Umbilical cord (tissue), 2 donors: ENCODE results near the gene PPM1H. TPM values are rescaled to one million over a fixed set of nuclear protein-coding genes. Genes with fewer than 3 reads are reported as not detected.

Experiments
- DNase-seq: peaks from one replicate; pipeline ENCODE4 v3.0.0-alpha.2; 2015; ENCODE audit warnings: low spot score
- total RNA-seq: library from RNA; depleted of rRNA; stranded (reverse); fragments of >200 nt; gene quantifications from one replicate; pipeline ENCODE4 v1.2.3, GENCODE V29; 2014; ENCODE audit warnings: low replicate concordance; ENCODE audit not compliant: insufficient read depth

Gene PPM1H
- total RNA-seq, 1 donor from 2014 or later: 1.9 TPM

- no peak for DNase-seq
These were observed 316.0 kb downstream of the PPM1H start for GRCh38 chr12:62618930-62619329.

GRCh38 chr12:62618319-62618718 is 316.6 kb downstream of the PPM1H start:
- no peak for DNase-seq

GRCh38 chr12:62613081-62613480 is 321.9 kb downstream of the PPM1H start:
- no peak for DNase-seq

GRCh38 chr12:62606654-62607053 is 328.3 kb downstream of the PPM1H start:
- no peak for DNase-seq

- DNase-seq: no peak
These were observed 329.0 kb downstream of the PPM1H start for GRCh38 chr12:62605981-62606380.

- DNase-seq: peak; percentile 56
These were observed 330.1 kb downstream of the PPM1H start for GRCh38 chr12:62604871-62605270.

- DNase-seq: peak; percentile 14
These were observed 330.6 kb downstream of the PPM1H start for GRCh38 chr12:62604373-62604772.

- no peak for DNase-seq
These were observed 331.2 kb downstream of the PPM1H start for GRCh38 chr12:62603811-62604098.

GRCh38 chr12:62603061-62603810 is 331.7 kb downstream of the PPM1H start:
- peak; percentile 94 for DNase-seq

- DNase-seq: peak; percentile 96
These were observed 332.5 kb downstream of the PPM1H start for GRCh38 chr12:62602255-62603060.

- DNase-seq: peak; percentile 33
These were observed 333.2 kb downstream of the PPM1H start for GRCh38 chr12:62601765-62602164.

GRCh38 chr12:62599854-62600437 is 335.0 kb downstream of the PPM1H start:
- DNase-seq: no peak

- DNase-seq: no peak
These were observed 336.1 kb downstream of the PPM1H start for GRCh38 chr12:62598846-62599245.

- DNase-seq: no peak
These were observed 337.7 kb downstream of the PPM1H start for GRCh38 chr12:62597253-62597652.

Other genes with a start within 250 kb of the PPM1H start
- gene AVPR1A, start 216.1 kb upstream of the PPM1H start, total RNA-seq: 1.9 TPM